ENCODE results near the gene SLC4A5.
A peak's percentile ranks its signal among the peaks of the same experiment; 100 is the strongest.

The SLC4A5 gene

GRCh38 chr2:74343316-74343715 lies at the start of gene SLC4A5:
SLC4A5 (minus strand) TSS chr2:74343416; CDS start chr2:74315023, 28,393 bp downstream.
- no peak for TF ChIP-seq POLR2A (IDR thresholded peaks at IDR 0.05; ENCODE audit: low read depth, low read length)
- FAIRE-seq = no peak
- DNase-seq (ENCODE audit: insufficient read length, low spot score) = no peak

GRCh38 chr2:74392449-74392743 lies 49.2 kb upstream of the SLC4A5 start:
- no peak for TF ChIP-seq POLR2A (IDR thresholded peaks at IDR 0.05; ENCODE audit: low read depth, low read length)
- DNase-seq (ENCODE audit: insufficient read length, low spot score) (no peak), FAIRE-seq (no peak)

- DNase-seq (ENCODE audit: insufficient read length, low spot score) (peak; percentile 68), FAIRE-seq (peak; percentile 73)
- TF ChIP-seq POLR2A (IDR thresholded peaks at IDR 0.05; ENCODE audit: low read depth, low read length) = peak; percentile 65
Observed at GRCh38 chr2:74391580-74392448, 48.6 kb upstream of the SLC4A5 start.

GRCh38 chr2:74391209-74391579 lies 48.0 kb upstream of the SLC4A5 start:
- no peak for DNase-seq (ENCODE audit: insufficient read length, low spot score)
- no peak for TF ChIP-seq POLR2A (IDR thresholded peaks at IDR 0.05; ENCODE audit: low read depth, low read length)
- FAIRE-seq = no peak

- DNase-seq (ENCODE audit: insufficient read length, low spot score) = no peak
Observed at GRCh38 chr2:74390606-74391005, 47.4 kb upstream of the SLC4A5 start.

GRCh38 chr2:74387346-74387745 lies 44.1 kb upstream of the SLC4A5 start:
- DNase-seq (ENCODE audit: insufficient read length, low spot score) (no peak), FAIRE-seq (no peak)
- TF ChIP-seq POLR2A (IDR thresholded peaks at IDR 0.05; ENCODE audit: low read depth, low read length) = no peak

More at GRCh38 chr2:74390606-74391005, 47.4 kb upstream of the SLC4A5 start:
- TF ChIP-seq POLR2A (IDR thresholded peaks at IDR 0.05; ENCODE audit: low read depth, low read length) = no peak
- no peak for FAIRE-seq

- no peak for FAIRE-seq
- DNase-seq (ENCODE audit: insufficient read length, low spot score) = no peak
- TF ChIP-seq POLR2A (IDR thresholded peaks at IDR 0.05; ENCODE audit: low read depth, low read length) = no peak
Observed at GRCh38 chr2:74385396-74385795, 42.2 kb upstream of the SLC4A5 start.

- no peak for DNase-seq (ENCODE audit: insufficient read length, low spot score)
- no peak for TF ChIP-seq POLR2A (IDR thresholded peaks at IDR 0.05; ENCODE audit: low read depth, low read length)
- no peak for FAIRE-seq
Observed at GRCh38 chr2:74384051-74384450, 40.8 kb upstream of the SLC4A5 start.

- DNase-seq (ENCODE audit: insufficient read length, low spot score) (no peak), FAIRE-seq (no peak)
- TF ChIP-seq POLR2A (IDR thresholded peaks at IDR 0.05; ENCODE audit: low read depth, low read length) = no peak
Observed at GRCh38 chr2:74383254-74383653, 40.0 kb upstream of the SLC4A5 start.

- FAIRE-seq (no peak), DNase-seq (ENCODE audit: insufficient read length, low spot score) (no peak)
- no peak for TF ChIP-seq POLR2A (IDR thresholded peaks at IDR 0.05; ENCODE audit: low read depth, low read length)
Observed at GRCh38 chr2:74381751-74382150, 38.5 kb upstream of the SLC4A5 start.

- peak; percentile 41 for FAIRE-seq
- DNase-seq (ENCODE audit: insufficient read length, low spot score) = peak; percentile 88
Observed at GRCh38 chr2:74379851-74380789, 36.9 kb upstream of the SLC4A5 start, which contains the start of gene DCTN1. DCTN1 (minus strand) TSS chr2:74380311; CDS start chr2:74380037, 274 bp downstream.

GRCh38 chr2:74378007-74378406 lies 34.8 kb upstream of the SLC4A5 start:
- DNase-seq (ENCODE audit: insufficient read length, low spot score) (no peak), FAIRE-seq (no peak)

More at GRCh38 chr2:74379851-74380789, 36.9 kb upstream of the SLC4A5 start, which contains the start of gene DCTN1:
- no peak for TF ChIP-seq POLR2A (IDR thresholded peaks at IDR 0.05; ENCODE audit: low read depth, low read length)

GRCh38 chr2:74375838-74376237 lies 32.6 kb upstream of the SLC4A5 start:
- DNase-seq (ENCODE audit: insufficient read length, low spot score) = no peak
- TF ChIP-seq POLR2A (IDR thresholded peaks at IDR 0.05; ENCODE audit: low read depth, low read length) = no peak
- no peak for FAIRE-seq

More at GRCh38 chr2:74378007-74378406, 34.8 kb upstream of the SLC4A5 start:
- no peak for TF ChIP-seq POLR2A (IDR thresholded peaks at IDR 0.05; ENCODE audit: low read depth, low read length)

Data from H54 (cell line).